Coronary artery (tissue), 2 donors: ENCODE results near the gene UGGT1.

Source experiments
- DNase-seq: peaks from one replicate; pipeline ENCODE4 v3.0.0-alpha.2; 2017; ENCODE audit warnings: low spot score
- H3K27ac ChIP-seq, 2 donors: fragments of 200-600 bp; sonication (generic); one replicate each; pipeline ENCODE4 v1.5.1; 2016 to 2019
- H3K4me3 ChIP-seq: fragments of 200-600 bp; sonication (generic); 2 replicates; pipeline ENCODE4 v1.5.1; 2016; ENCODE audit warnings: mild to moderate bottlenecking, moderate library complexity
- TF ChIP-seq, protein P1 (sequence below): fragments of 200-600 bp; sonication (generic); IDR thresholded peaks from one replicate; pipeline ENCODE4 v1.5.1; 2019; ENCODE audit warnings: antibody characterized with exemption

UGGT1 gene

GRCh38 chr2:128103407-128103806 lies 12.4 kb downstream of the UGGT1 start:
- TF ChIP-seq, protein P1, sequence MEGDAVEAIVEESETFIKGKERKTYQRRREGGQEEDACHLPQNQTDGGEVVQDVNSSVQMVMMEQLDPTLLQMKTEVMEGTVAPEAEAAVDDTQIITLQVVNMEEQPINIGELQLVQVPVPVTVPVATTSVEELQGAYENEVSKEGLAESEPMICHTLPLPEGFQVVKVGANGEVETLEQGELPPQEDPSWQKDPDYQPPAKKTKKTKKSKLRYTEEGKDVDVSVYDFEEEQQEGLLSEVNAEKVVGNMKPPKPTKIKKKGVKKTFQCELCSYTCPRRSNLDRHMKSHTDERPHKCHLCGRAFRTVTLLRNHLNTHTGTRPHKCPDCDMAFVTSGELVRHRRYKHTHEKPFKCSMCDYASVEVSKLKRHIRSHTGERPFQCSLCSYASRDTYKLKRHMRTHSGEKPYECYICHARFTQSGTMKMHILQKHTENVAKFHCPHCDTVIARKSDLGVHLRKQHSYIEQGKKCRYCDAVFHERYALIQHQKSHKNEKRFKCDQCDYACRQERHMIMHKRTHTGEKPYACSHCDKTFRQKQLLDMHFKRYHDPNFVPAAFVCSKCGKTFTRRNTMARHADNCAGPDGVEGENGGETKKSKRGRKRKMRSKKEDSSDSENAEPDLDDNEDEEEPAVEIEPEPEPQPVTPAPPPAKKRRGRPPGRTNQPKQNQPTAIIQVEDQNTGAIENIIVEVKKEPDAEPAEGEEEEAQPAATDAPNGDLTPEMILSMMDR: no peak
- no peak overlapping the region for H3K27ac ChIP-seq
- no peak overlapping the region for H3K4me3 ChIP-seq
- no peak for DNase-seq

DNA sequence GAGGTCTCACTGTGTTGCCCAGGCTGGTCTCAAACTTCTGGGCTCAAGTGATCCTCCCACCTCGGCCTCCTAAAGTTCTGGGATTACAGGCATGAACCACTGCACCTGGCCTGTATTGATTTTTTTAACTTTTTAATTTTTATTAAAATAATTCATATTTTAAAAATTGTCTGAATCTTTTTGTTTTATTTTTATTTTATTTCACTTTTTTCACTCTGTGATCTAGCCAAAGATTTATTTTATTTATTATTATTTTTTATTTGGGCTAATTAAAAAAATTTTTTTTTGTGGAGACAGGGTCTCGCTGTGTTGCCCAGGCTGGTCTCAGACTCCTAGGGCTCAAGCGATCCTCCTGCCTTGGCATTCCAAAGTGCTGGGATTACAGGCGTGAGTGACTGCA lies 14.1 kb downstream of the UGGT1 start:
- DNase-seq: no peak
- Histone ChIP-seq H3K27ac (no peak overlapping the region), H3K4me3 (no peak overlapping the region)
- TF ChIP-seq, protein P1: no peak

GRCh38 chr2:128108166-128108565 lies 17.2 kb downstream of the UGGT1 start:
- DNase-seq: no peak
- TF ChIP-seq, protein P1: no peak
- Histone ChIP-seq H3K4me3 (no peak overlapping the region), H3K27ac (no peak overlapping the region)

DNA sequence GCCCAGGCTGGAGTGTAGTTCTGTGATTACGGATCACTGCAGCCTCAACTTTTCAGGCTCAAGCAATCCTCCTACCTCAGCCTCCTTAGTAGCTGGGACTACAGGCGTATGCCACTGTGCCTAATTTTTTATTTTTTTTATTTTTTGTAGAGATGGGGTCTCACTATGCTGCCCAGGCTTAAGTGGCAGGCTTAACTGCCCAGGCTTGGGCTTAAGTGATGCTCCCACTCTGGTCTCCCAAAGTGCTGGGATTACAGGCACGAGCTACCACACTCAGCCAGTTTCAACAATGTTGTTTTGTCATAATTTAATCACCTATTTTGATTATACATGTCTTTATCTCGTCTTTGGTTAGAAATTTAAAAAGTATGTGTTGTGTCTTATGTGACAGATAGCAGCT lies 18.2 kb downstream of the UGGT1 start:
- Histone ChIP-seq H3K27ac (no peak overlapping the region), H3K4me3 (no peak overlapping the region)
- TF ChIP-seq, protein P1: no peak
- DNase-seq: no peak

DNA sequence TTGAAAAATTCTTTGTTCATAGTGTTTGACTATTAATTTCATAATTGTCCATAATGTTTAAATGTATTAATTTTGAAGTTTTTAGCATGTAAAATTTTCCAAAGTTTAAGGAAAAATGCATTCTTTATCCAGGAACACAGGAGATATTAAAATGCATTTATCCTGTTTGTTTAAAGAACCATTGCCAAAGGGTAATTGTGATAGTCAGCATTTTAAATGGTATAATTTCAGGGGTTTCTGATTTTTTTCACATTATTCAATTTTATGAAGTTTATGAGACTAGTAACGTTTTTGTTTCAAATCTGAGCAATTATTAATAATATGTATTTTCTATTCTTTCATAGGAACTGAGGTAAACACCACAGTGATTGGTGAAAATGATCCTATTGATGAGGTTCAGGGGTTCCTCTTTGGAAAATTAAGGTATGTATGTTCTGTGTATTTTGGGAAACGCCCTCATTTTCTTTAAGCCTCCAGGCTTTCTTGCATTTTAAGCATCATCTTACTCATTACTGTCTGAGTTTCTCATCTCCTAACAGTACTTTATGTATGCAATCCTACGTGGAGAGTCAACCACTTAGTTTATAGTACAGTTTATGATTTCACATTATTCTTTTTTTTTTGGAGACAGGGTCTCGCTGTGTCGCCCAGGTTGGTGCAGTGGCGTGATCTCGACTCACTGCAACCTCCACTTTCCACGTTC lies 25.1 kb downstream of the UGGT1 start:
- H3K27ac ChIP-seq: no peak overlapping the region
- no peak overlapping the region for H3K4me3 ChIP-seq
- TF ChIP-seq, protein P1: no peak
- no peak for DNase-seq

- no peak overlapping the region for H3K27ac ChIP-seq
- DNase-seq: no peak
- TF ChIP-seq, protein P1: no peak
- no peak overlapping the region for H3K4me3 ChIP-seq
Observed at GRCh38 chr2:128134573-128134972, 43.6 kb downstream of the UGGT1 start.

DNA sequence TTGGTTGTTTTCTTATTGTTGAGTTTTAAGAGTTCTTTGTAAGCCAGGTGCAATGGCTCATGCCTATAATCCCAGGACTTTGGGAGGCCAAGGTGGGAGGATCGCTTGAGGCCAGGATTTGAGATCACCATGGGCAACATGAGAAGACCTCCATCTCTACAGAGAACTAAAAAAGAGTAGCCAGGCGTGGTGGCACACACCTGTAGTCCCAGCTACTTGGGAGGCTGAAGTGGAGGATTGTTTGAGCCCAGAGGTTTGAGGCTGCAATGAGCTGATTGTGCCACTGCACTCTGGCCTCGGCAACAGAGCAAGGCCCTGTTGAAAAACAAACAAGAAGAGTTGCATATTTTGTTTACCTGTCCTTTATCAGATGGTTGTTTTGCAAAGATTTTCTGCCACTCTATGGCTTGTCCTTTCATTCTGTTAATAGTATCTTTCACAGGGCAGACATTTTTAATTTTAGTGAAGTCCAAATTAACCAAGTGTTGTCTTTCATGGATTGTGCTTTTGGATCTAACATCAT lies 46.2 kb downstream of the UGGT1 start:
- Histone ChIP-seq H3K27ac (no peak overlapping the region), H3K4me3 (no peak overlapping the region)
- TF ChIP-seq, protein P1: no peak
- DNase-seq: no peak
